ENCODE measurements around the gene TSPOAP1. TPM values are rescaled to one million over a fixed set of nuclear protein-coding genes. Genes with fewer than 3 reads are reported as not detected.

TSPOAP1 gene
- total and polyA plus RNA-seq, 2 of the 13 experiments (the other 11 are each of a cell fraction or from before 2014, with no cell fraction given) = not detected

- no peak for TF ChIP-seq HMG20B (CRISPR knock-in tag; conservative IDR thresholded peaks at IDR 0.05)
Observed at GRCh38 chr17:58369214-58370031, 40.8 kb upstream of the TSPOAP1 start (continued).

GRCh38 chr17:58368860-58369213 lies 40.2 kb upstream of the TSPOAP1 start:
- Histone ChIP-seq H3K9me3 (ENCODE audit: low read length) (no peaks in the 10 kb centered on the region), H3K36me3 (replicated peaks in 1 of 2; ENCODE audit: control insufficient read depth in 1 of 2, insufficient read depth in 2 of 2, low read length in 2 of 2) (peaks cover 43 to 62% of the 10 kb centered on the region in 2 experiments), H3K4me1 (ENCODE audit: insufficient read depth, low read length) (peaks cover 98% of the 10 kb centered on the region), H3K9ac (ENCODE audit: insufficient read depth, low read depth, low read length) (peak overlapping the region; percentile 79), H3K79me2 (ENCODE audit: insufficient read depth, low read length) (peaks cover 89% of the 10 kb centered on the region), H3K4me2 (ENCODE audit: low read depth, low read length) (peak overlapping the region; percentile 80), H4K20me1 (ENCODE audit: insufficient read depth, low read length) (no peaks in the 10 kb centered on the region), H2AFZ (ENCODE audit: low read length) (no peak overlapping the region), H3K27me3 (ENCODE audit: control insufficient read depth in 1 of 2, insufficient read depth in 2 of 2, low read length in 2 of 2) (no peaks in the 10 kb centered on the region), H3K4me3 (replicated peaks in 1 of 3; ENCODE audit: insufficient read depth in 1 of 3, low read depth in 2 of 3, low read length in 3 of 3) (peak overlapping the region in 1 of 3 experiments; percentile 47; a peak in 2 of 6 replicates), H3K27ac (ENCODE audit: extremely low read length, insufficient read depth, low read length) (peak overlapping the region; percentile 92)
- WGBS (ENCODE audit: low lambda C conversion rate) = 92% methylated on average over 3 of the region's 3 CpGs
- intact Hi-C loops (cut with micrococcal nuclease; ENCODE audit: unreplicated experiment) = loop anchor here (1.0 kb wide), 4 partner anchors 12 to 48 kb away; partner anchors contain the start of genes RNF43 and SUPT4H1
- DNase-seq (ENCODE audit: low spot score) (no peak), ATAC-seq (no peak), FAIRE-seq (no peak)
- no TSS peak for BruUV-seq (replicated peaks)
- 0 out of 2 replicates have a peak, but pooled peaks have one; percentile 48 for TF ChIP-seq KDM5B (CRISPR knock-in tag; IDR thresholded peaks at IDR 0.05; ENCODE audit: borderline replicate concordance)
- no peak for TF ChIP-seq SMAD9 (CRISPR knock-in tag; IDR thresholded peaks at IDR 0.05)
- peak; percentile 31 for TF ChIP-seq AGO2 (optimal IDR thresholded peaks at IDR 0.05; ENCODE audit: low read depth, low read length)
- no peak for TF ChIP-seq ARHGAP35 (CRISPR knock-in tag; IDR thresholded peaks at IDR 0.05; ENCODE audit: borderline replicate concordance)
- POLR2A ChIA-PET = interaction anchor here (0.6 to 12.9 kb wide), 14 partner anchors 10 to 146 kb away, joined by 3 to 458 read pairs (median 10); partner anchors contain the start of genes MTMR4, RNF43 and SUPT4H1
- in situ Hi-C loops (cut with HindIII; ENCODE audit: extremely low pct_ligation_motif_present, low pct_unique_long_range_greater_than_20kb) = no loop called here
- CTCF ChIA-PET (ENCODE audit: low intra/inter-chr PET ratio, low total read pairs) = no interaction called here

All from HepG2 (cell line).